RPMI7951 (cell line): ENCODE measurements around the gene NHEJ1. TPM values are rescaled to one million over a fixed set of nuclear protein-coding genes. Genes with fewer than 3 reads are reported as not detected.

ENCODE experiments used
- DNase-seq: peaks from one replicate; pipeline ENCODE4 v3.0.0-alpha.2; 2012; ENCODE audit warnings: low read depth
- total RNA-seq: library from RNA; depleted of rRNA; stranded (reverse); fragments of >200 nt; shearing (Covaris generic); gene quantifications from 2 replicates; pipeline ENCODE4 v1.2.3, GENCODE V29; 2014; rRNA removed

Gene NHEJ1
- total RNA-seq, 1 experiment from 2014 or later = 31.0 TPM

DNA sequence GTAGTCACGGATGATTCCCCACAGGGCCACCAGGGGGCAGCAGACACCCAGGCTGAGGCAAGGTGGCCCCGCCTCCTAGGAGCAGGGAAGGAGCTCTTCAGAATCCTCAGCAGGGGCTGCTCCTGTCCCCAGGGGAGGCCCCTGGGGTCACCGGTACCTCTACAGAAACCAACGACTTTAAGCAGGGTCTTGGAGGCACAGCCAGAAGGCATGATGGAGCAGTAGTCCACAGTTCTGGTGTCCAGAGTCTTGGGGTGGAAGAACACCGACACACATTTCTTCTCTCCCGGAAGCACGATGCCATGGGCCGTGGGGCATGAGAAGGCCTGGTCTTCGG lies 130.8 kb downstream of the NHEJ1 start:
- DNase-seq = peak; percentile 65

GRCh38 chr2:219028996-219029828 lies 131.4 kb downstream of the NHEJ1 start:
- DNase-seq = no peak

DNA sequence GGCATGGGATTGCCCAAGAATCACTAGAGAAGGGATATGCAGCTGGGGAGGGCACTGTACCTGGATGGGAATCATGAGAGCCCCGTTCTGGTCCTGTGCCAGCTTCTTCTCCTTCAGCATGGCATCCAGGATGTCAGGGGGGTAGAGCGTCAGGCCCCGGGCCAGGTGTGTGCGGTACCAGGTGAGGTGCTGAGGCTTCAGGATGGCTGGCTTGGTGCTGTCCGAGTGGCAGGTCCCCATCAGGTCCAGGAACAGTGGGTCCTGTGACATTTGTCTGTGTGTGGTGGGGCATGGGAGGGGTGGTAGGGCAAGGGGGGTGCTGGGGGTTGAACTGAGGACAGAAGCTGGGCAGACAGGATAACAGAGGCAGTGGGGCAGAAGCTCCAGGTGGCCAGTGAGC lies 132.5 kb downstream of the NHEJ1 start:
- no peak for DNase-seq

GRCh38 chr2:219027511-219028055 lies 133.0 kb downstream of the NHEJ1 start:
- DNase-seq = no peak

- no peak for DNase-seq
Observed at GRCh38 chr2:219026946-219027345, 133.7 kb downstream of the NHEJ1 start.

DNA sequence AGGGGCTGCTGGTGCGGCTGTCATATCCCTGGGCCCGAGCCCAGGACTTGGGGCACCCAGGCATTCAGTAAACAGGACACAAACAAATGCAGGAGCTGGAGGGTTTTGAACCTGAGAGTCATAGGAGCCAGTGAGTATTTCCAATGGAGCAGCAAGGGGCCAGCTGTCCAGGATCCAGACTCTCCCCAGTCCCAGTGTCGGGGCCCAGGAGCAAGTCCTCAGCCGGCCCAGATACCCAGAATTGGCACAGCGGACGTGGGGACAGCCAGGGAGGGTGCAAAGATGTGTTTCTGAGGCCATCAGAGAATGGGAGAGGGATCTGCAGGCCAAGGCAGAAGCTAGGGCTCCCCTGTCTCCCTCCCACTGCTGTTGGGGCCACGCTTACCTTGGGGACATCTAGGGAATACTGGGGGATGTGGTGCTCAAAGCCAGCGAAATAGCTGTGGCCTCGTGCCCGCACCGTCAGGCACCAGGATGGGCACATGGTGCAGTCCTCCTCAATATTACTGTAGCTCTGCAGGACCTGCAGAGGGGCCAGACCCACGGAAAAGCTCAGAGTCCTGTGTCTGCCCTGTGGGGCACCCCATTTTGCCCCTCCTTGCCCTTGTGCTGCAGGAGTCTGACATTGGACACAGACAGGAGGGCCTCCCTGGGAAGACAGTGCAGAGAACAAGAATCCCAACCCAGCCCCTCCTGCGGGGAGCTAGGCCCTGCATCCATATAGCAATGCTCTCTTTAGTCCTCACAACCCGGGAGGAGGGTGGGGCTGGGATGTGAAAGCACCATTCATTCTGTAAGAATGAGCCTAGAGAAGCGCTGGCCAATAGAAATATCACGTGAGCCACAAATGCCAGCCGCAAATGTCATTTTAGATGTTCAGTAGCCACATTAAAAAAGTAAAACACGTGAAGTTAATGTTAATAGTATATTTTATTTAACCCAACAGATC lies 134.7 kb downstream of the NHEJ1 start:
- DNase-seq = peak; percentile 14

Other genes with a start within 250 kb of the NHEJ1 start
- 0.12 and 0.20 TPM in 2 replicates for gene CDK5R2, start 201.1 kb downstream of the NHEJ1 start, total RNA-seq
- not detected in 2 replicates for gene FEV, start 175.6 kb downstream of the NHEJ1 start, total RNA-seq
- 0.20 TPM in 1 of 2 replicates, not detected in the other for gene CRYBA2, start 167.4 kb downstream of the NHEJ1 start, total RNA-seq
- 0.10 and 0.12 TPM in 2 replicates for gene CFAP65, start 119.3 kb downstream of the NHEJ1 start, total RNA-seq
- gene IHH, start 99.9 kb downstream of the NHEJ1 start, total RNA-seq = not detected in 2 replicates
- gene SLC23A3, start 9.2 kb upstream of the NHEJ1 start, total RNA-seq = 0.59 TPM in 1 of 2 replicates, not detected in the other
- gene CNPPD1, start 16.1 kb upstream of the NHEJ1 start, total RNA-seq = 40.2 and 41.2 TPM in 2 replicates
- 63.2 and 67.8 TPM in 2 replicates for gene RETREG2, start 17.5 kb upstream of the NHEJ1 start, total RNA-seq
- gene ZFAND2B, start 46.0 kb upstream of the NHEJ1 start, total RNA-seq = 49.6 and 55.1 TPM in 2 replicates
- gene ABCB6, start 58.1 kb upstream of the NHEJ1 start, total RNA-seq = 29.8 and 41.6 TPM in 2 replicates
- gene ATG9A, start 68.8 kb upstream of the NHEJ1 start, total RNA-seq = 51.3 and 58.6 TPM in 2 replicates
- 27.5 and 28.8 TPM in 2 replicates for gene ANKZF1, start 69.0 kb upstream of the NHEJ1 start, total RNA-seq
- 30.0 and 35.0 TPM in 2 replicates for gene GLB1L, start 84.6 kb upstream of the NHEJ1 start, total RNA-seq
- 24.0 and 28.5 TPM in 2 replicates for gene STK16, start 84.7 kb upstream of the NHEJ1 start, total RNA-seq
- not detected in 2 replicates for gene TUBA4B, start 92.4 kb upstream of the NHEJ1 start, total RNA-seq
- gene TUBA4A, start 93.1 kb upstream of the NHEJ1 start, total RNA-seq = 31.1 and 42.2 TPM in 2 replicates
- gene DNAJB2, start 118.6 kb upstream of the NHEJ1 start, total RNA-seq = 33.8 and 39.8 TPM in 2 replicates
- gene PTPRN, start 148.6 kb upstream of the NHEJ1 start, total RNA-seq = 3.2 and 4.4 TPM in 2 replicates
- not detected in 2 replicates for gene RESP18, start 171.9 kb upstream of the NHEJ1 start, total RNA-seq
- gene DNPEP, start 227.1 kb upstream of the NHEJ1 start, total RNA-seq = 80.4 and 101 TPM in 2 replicates